Activated CD8-positive, alpha-beta memory T cell treated with anti-CD3 and anti-CD28 coated beads, Interleukin-2, amount 50 U/mL, for 1 hour (primary cell): Measurements from ENCODE around the gene KLHL35.
"Not testable (repeated sequence)": the region's sequence is repeated elsewhere in the genome, so short reads cannot be mapped to it uniquely, and the experiment has no call there.

Experiments
- DNase-seq: peaks from one replicate; pipeline ENCODE4 v3.0.0-alpha.2; 2020; ENCODE audit errors: extremely low read depth

KLHL35 gene

GRCh38 chr11:75425422-75425821 is 7.6 kb downstream of the KLHL35 start:
- no peak for DNase-seq

GRCh38 chr11:75424396-75424795 is 8.6 kb downstream of the KLHL35 start:
- no peak for DNase-seq

GRCh38 chr11:75423721-75424120 is 9.3 kb downstream of the KLHL35 start:
- no peak for DNase-seq

- no peak for DNase-seq
Measured at GRCh38 chr11:75422248-75423231, 10.5 kb downstream of the KLHL35 start.

- DNase-seq: no peak
Measured at GRCh38 chr11:75421902-75422247, 11.1 kb downstream of the KLHL35 start.

GRCh38 chr11:75421035-75421602 is 11.9 kb downstream of the KLHL35 start:
- no peak for DNase-seq

- DNase-seq: no peak
Measured at GRCh38 chr11:75420224-75421034, 12.6 kb downstream of the KLHL35 start.

- no peak for DNase-seq
Measured at GRCh38 chr11:75413864-75414263, 19.1 kb downstream of the KLHL35 start.

GRCh38 chr11:75413146-75413545 is 19.9 kb downstream of the KLHL35 start:
- not testable (repeated sequence) for DNase-seq

- DNase-seq: not testable (repeated sequence)
Measured at GRCh38 chr11:75409971-75410370, 23.0 kb downstream of the KLHL35 start.

- no peak for DNase-seq
Measured at GRCh38 chr11:75408957-75409219, 24.1 kb downstream of the KLHL35 start.

GRCh38 chr11:75406338-75406777 is 26.6 kb downstream of the KLHL35 start:
- DNase-seq: no peak

- no peak for DNase-seq
Measured at GRCh38 chr11:75403983-75404658, 28.9 kb downstream of the KLHL35 start.

GRCh38 chr11:75403037-75403436 is 30.0 kb downstream of the KLHL35 start:
- DNase-seq: no peak

GRCh38 chr11:75402002-75402773 is 30.8 kb downstream of the KLHL35 start:
- no peak for DNase-seq

GRCh38 chr11:75400146-75400865 is 32.7 kb downstream of the KLHL35 start:
- no peak for DNase-seq

- DNase-seq: peak; percentile 75
Measured at GRCh38 chr11:75399344-75400145, 33.5 kb downstream of the KLHL35 start, which contains the start of gene RPS3. Gene RPS3 (plus strand): TSS chr11:75399518. CDS start chr11:75399548, 30 bp downstream.

- DNase-seq: no peak
Measured at GRCh38 chr11:75398906-75399305, 34.1 kb downstream of the KLHL35 start.

- DNase-seq: no peak
Measured at GRCh38 chr11:75394085-75394840, 38.7 kb downstream of the KLHL35 start.
